GM21526 (cell line): ENCODE data around the gene COL19A1.

Source experiments
- ATAC-seq: cut with Tn5 transposase; IDR thresholded peaks from one replicate; pipeline ENCODE4 v1.9.1; 2021; ENCODE audit warnings: moderate library complexity; ENCODE audit not compliant: unreplicated experiment, low FRiP score

COL19A1 gene

GRCh38 chr6:70040766-70041165 is 174.4 kb downstream of the COL19A1 start:
- no peak for ATAC-seq

GRCh38 chr6:70041411-70041810 is 175.1 kb downstream of the COL19A1 start:
- no peak for ATAC-seq

DNA sequence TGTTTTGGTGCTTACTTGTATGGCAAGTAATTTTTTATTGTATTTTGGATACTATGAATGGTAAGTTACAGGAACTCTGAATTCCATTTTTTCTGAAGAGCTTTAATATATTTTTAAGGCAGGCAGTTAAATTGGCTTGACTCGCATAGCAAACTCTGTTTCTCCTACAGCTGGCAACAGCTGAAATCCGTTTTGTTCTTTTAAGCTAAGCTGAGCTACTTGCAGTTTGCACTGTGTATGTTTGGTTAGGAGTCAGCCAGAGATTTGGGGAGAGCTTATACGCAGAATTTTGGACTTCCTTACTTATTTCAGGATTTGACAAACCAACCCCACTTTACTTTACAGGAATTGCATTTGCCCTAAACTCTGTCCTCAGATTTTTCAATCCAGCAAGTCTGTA is 179.1 kb downstream of the COL19A1 start:
- no peak for ATAC-seq

DNA sequence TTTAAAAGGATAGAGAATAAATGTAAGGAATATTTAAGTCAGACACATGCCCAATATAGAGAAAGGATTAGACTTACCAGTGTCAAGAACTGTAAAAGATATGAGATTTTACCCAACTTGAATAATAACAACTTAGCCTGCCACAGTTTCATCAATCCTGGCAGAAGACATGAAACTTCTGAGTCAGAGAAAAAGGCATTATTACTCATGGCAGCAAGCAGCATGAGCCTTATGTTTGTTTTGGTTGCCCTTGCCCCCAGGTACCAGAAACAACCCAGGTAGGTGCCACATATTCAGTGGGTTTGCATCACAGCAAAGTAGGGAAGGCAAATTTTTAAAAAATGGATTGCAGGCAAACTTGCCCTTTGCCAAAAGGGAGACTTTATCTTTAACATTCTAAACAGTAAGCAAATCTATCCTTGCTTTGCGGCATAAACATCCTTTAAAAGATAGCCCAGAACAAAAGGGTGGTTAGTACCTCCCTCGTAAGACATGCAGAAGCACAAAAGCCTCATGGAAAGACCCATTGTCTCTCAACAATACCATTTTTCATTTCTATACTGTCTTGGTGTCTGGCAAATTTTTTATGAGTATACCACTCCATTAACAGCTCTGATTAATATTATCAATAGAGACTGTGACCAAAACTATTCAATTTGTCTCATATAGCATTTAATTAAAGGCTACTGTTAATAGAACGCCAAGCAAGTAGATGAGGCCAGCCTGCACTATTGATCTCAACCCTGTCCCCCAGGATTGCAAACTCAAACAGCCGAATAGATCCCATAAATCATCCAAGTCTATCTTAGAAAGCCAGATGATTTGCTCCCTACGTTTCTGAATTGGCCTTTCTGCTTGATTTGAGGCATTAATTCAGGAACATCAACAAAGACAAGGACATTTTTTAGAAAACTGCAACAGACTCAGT is 185.1 kb downstream of the COL19A1 start:
- no peak for ATAC-seq

DNA sequence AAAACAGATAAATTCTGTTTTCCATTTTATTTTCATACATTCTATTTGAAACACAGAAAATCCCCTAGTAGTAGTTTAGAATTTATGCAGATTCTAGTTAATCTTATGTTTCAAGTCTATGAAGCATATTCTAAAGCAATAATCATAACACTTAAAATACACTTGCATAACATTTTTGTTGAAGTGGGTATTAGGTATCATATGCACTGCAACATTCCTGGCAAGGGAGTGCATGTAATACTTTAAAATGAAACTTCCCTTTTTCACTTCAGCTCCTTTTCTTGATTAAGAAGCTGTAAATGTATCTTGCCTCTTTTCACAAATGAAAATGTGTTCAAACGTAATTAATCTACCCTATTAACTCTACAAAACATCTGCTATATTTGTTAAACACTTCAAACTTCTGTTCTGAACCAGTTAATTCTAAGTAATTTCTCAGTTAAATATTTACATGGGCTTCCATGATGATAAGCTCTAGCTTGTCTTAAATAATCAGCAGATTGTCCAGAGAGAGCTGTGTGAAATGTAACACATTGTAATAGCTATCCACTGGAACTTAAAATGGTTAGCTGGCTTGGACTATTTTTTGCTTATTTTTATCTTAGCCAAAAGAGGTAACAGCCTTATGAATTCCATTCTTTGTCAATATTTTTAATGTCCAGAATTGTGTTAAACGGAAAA is 192.8 kb downstream of the COL19A1 start:
- ATAC-seq, result no peak

GRCh38 chr6:70060680-70061079 is 194.3 kb downstream of the COL19A1 start:
- no peak for ATAC-seq

DNA sequence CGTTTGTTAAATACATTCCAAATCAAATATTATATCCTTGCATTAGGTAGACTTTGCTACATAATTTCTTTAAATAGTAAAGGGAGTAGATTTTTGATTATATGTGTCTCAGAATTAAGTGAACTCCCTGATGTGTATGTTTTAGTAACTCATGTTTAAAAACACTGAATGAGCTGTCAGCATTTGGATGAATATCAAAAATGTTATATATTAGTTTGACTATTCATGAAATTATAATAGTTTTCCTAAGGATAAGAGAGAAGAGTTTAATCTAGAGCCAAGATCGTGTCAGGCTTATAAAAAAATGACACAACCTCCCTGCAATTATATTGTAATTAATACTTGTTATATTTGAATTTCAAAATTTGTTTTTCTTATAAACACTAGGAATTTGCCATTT is 195.2 kb downstream of the COL19A1 start:
- ATAC-seq, result no peak

GRCh38 chr6:70062010-70062409 is 195.7 kb downstream of the COL19A1 start:
- ATAC-seq, result no peak

GRCh38 chr6:70072540-70073179 is 206.3 kb downstream of the COL19A1 start:
- ATAC-seq, result no peak

DNA sequence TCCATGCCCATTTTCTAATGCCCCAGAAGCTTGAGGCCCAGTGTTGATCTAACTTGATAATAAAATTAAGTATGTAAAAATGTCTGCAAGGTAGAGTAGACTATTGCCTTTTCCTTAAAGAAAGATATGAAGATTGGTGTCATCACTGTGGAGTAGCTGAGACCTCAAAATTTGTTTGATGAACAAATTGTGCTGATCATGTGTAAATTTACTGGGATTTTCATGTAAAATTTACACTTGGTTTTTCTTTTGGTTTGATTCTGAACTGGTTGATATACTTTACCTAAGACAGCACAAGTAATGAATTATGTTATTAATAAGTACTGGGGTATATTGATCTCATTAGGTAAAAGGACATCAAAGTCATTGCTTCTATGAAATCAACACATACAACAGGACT is 207.3 kb downstream of the COL19A1 start:
- ATAC-seq, result no peak

- ATAC-seq, result peak; percentile 57
These were observed 212.9 kb downstream of the COL19A1 start for GRCh38 chr6:70079241-70079640.

- ATAC-seq, result no peak
These were observed 214.2 kb downstream of the COL19A1 start for GRCh38 chr6:70080443-70081070.

- ATAC-seq, result no peak
These were observed 216.5 kb downstream of the COL19A1 start for GRCh38 chr6:70082830-70083229.

- ATAC-seq, result no peak
These were observed 220.4 kb downstream of the COL19A1 start for GRCh38 chr6:70086806-70087205.

DNA sequence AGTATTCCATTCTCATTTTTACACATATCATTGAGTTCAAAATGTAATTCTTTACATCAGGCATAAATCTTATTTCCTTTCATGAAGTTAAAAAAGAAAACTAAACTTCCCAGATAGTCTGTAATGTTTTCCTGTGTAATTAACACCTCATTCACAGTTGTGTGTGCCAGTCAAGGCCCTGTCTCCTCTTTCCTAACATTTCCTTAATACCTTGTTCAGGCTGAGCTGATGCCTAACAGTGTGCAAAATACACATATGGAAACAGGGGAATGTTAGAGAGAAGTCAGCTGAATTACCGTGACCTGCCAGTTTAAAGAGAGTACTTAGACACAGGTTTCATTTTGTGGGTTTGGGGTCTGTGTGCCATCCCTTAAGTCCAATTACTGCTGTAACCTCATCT is 227.8 kb downstream of the COL19A1 start:
- ATAC-seq, result no peak

- ATAC-seq, result no peak
These were observed 233.4 kb downstream of the COL19A1 start for GRCh38 chr6:70099732-70100131.

- no peak for ATAC-seq
These were observed 237.4 kb downstream of the COL19A1 start for GRCh38 chr6:70103798-70104197.

- no peak for ATAC-seq
These were observed 241.7 kb downstream of the COL19A1 start for GRCh38 chr6:70107852-70108629.

DNA sequence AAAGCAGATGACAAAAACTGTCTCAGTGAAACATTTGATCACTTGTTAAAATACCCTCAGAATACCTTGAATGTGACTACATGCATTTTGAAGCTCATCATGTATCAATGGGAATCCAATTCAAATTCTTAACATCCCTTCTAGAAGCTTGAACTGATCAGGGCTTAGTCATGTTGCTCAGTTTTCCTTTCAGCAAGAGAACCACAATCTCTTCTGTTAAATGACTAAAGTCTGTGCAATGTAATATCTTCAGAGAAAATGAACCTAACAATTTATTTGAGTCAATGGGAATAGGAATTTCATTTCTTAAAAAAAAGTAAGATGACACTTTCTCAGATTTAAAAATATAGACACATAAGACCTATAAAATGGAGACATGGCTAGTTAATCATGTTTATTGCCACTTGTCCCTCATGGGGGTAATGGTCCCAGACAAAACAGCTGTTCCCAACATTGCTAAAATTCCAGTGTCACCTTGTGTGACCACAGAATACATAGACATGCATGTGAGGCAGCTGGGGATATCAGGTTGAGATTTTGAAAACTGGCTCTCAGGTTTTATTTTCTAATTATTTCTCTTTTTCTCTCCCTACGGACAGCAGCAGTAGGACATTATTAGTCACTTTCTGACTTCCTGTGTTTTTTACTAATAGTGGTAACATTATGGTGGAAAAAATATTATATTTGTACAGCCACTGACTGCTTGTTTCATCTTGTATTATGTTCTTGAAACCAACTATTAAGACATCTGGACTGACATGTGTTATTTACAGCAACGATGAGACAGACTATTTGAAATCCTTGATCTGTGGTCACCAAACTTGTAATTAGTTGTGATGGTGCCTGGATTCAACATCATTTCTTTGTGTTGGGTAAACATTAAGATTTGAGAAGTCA is 244.0 kb downstream of the COL19A1 start:
- no peak for ATAC-seq
